ENCODE data around the gene QRSL1. TPM values are rescaled to one million over a fixed set of nuclear protein-coding genes. Genes with fewer than 3 reads are reported as not detected.

The QRSL1 gene
- total RNA-seq, 1 donor from 2014 or later: 23.0 TPM

- no peaks in the 10 kb centered on the region for H3K9me3 Mint-ChIP-seq
- H3K4me3 Mint-ChIP-seq: no peak overlapping the region
- no peak overlapping the region for H3K9ac ChIP-seq
- H3K27me3 Mint-ChIP-seq (ENCODE audit: insufficient read depth, low read depth): peaks cover 2% of the 10 kb centered on the region
- DNase-seq (ENCODE audit: low spot score): no peak
- H3K4me1 ChIP-seq: peaks cover 7% of the 10 kb centered on the region
- H3K4me1 Mint-ChIP-seq: peaks cover 2% of the 10 kb centered on the region
- no peaks in the 10 kb centered on the region for H3K36me3 Mint-ChIP-seq
- H4K20me1 ChIP-seq (ENCODE audit: low read depth): no peaks in the 10 kb centered on the region
- no peaks in the 10 kb centered on the region for H3K9me3 ChIP-seq (ENCODE audit: low read depth)
- no peaks in the 10 kb centered on the region for H3K27me3 ChIP-seq
- no peak overlapping the region for H3K4me2 ChIP-seq
- H3K4me3 ChIP-seq: no peak overlapping the region
- peaks cover 8% of the 10 kb centered on the region for H3F3A ChIP-seq (ENCODE audit: low read depth)
- no peaks in the 10 kb centered on the region for H3K79me2 ChIP-seq (ENCODE audit: low read depth)
- no peak overlapping the region for H2AFZ ChIP-seq (replicated peaks)
- H3K27ac ChIP-seq: no peak overlapping the region
- H3K27ac Mint-ChIP-seq: no peak overlapping the region
- TF ChIP-seq CTCF (IDR thresholded peaks at IDR 0.05) (no peak), EZH2 (IDR thresholded peaks at IDR 0.05) (no peak), EZH2phosphoT487 (IDR thresholded peaks at IDR 0.05) (no peak)
- H3K36me3 ChIP-seq: no peaks in the 10 kb centered on the region
These were observed 87.6 kb downstream of the QRSL1 start for GRCh38 chr6:106716966-106717365.

Small RNAs within 50 kb of the gene (small RNA-seq; reads per million reads assigned to genes)
- gene RNU6-527P: not detected

Other genes starting within 250 kb of the QRSL1 start
- 10.2 and 11.8 TPM in 2 replicates for gene RTN4IP1, start 80 bp upstream of the QRSL1 start, total RNA-seq (ENCODE audit: low replicate concordance)

All from neural progenitor cell (in vitro differentiated cells).